HG02884 (cell line): ENCODE data around the gene CTSC.

Experiments used
- ATAC-seq: cut with Tn5 transposase; IDR thresholded peaks from one replicate; pipeline ENCODE4 v1.9.1; 2021; ENCODE audit warnings: mild to moderate bottlenecking, moderate library complexity; ENCODE audit not compliant: unreplicated experiment

The CTSC gene

GRCh38 chr11:88337181-88337986 is at the start of gene CTSC:
CTSC (minus strand) TSS chr11:88337736; CDS start chr11:88337672, 64 bp downstream.
- peak; percentile 88 for ATAC-seq

- no peak for ATAC-seq
Observed at GRCh38 chr11:88384669-88385005, 47.1 kb upstream of the CTSC start.

DNA sequence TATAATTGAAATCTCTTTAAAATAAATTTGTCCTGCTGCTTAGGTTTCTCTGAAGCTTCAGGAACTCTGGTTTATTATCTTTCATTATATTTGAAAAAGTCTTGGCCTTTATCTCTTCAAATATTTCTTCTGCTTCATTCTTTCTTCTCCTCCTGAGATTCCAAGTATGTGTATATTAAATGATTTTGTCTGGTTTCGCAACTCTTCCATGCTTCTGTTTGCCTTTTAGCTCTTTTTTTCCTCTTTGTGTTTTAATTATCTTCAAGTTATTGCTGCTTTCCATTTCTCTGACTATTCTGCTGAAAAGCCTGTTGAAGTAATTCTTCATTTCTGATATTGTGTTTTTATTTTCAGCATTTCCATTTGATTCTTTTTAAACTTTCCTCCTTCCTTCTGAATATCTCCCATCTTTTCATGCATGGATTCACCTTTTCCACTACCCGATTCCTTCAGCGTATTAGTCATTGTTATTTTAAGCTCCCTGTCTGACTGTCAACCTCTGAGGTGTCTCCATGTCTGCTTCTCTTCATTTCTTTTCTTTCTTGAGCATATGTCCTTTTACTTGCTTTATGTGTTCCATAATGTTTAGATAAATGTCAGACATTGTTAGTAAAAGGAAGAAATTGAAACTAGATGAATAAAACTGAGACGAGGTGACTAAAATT is 46.6 kb upstream of the CTSC start:
- no peak for ATAC-seq

DNA sequence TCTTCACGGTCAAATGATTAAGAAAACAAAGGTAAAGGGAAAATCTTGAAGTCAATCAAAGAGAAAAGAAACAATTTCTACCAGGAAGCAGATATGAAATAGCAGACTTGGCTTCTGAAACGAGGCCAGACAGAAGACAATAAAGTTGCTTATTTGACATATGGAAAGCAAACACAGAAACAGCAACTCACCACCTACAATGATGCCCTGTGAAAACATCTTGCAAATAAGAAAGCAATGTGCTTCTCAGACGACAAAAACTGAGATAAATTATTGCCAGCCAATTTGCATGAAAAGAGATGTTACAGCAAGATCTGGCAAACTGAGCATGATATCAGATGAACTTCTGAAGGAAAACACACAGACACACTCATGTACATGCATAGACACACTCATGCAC is 45.9 kb upstream of the CTSC start:
- no peak for ATAC-seq

- ATAC-seq, result no peak
Observed at GRCh38 chr11:88379130-88379529, 41.6 kb upstream of the CTSC start.

- no peak for ATAC-seq
Observed at GRCh38 chr11:88378422-88379066, 41.0 kb upstream of the CTSC start.

DNA sequence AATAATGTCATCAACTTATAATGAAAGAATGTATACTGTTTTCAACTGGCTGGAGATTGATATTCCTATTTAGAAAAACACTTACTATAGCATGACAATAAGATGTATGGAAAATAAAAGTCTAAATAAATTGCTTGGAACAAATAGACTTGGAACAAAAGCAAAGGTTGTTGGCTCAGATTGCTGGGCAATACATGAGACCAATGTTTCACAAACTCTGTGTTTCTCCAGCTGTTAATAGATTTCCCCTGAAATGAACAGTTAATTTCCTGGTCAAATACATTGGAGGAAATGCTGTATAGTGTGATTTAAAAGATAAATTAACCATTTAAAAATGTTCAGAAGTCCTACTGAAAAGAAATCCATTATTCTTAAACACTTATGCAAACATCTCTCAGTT is 40.1 kb upstream of the CTSC start:
- ATAC-seq, result no peak

- no peak for ATAC-seq
Observed at GRCh38 chr11:88377144-88377543, 39.6 kb upstream of the CTSC start.

GRCh38 chr11:88375927-88376470 is 38.5 kb upstream of the CTSC start:
- ATAC-seq, result no peak

GRCh38 chr11:88370782-88371181 is 33.2 kb upstream of the CTSC start:
- ATAC-seq, result no peak

GRCh38 chr11:88367310-88367709 is 29.8 kb upstream of the CTSC start:
- ATAC-seq, result no peak

- ATAC-seq, result no peak
Observed at GRCh38 chr11:88363648-88364065, 26.1 kb upstream of the CTSC start.

- ATAC-seq, result no peak
Observed at GRCh38 chr11:88363004-88363403, 25.5 kb upstream of the CTSC start.

DNA sequence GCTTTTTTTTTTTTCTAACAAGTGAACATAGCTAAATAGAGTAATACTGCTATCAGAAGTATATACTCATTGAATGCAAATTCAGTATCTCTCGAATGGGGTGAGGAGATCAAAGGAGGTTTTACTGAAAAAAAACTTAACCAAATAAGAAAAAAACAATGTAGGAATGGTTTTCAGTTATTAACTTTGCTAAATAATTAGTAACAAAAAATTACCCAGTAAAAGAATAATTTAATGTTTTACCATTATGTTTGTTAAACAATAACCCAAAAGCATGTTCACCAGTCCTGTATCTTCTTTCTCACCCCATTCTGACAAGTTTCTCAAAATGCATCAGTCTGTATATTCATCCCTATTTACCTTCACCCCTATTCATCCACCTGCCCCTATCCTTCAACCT is 22.6 kb upstream of the CTSC start:
- ATAC-seq, result no peak

DNA sequence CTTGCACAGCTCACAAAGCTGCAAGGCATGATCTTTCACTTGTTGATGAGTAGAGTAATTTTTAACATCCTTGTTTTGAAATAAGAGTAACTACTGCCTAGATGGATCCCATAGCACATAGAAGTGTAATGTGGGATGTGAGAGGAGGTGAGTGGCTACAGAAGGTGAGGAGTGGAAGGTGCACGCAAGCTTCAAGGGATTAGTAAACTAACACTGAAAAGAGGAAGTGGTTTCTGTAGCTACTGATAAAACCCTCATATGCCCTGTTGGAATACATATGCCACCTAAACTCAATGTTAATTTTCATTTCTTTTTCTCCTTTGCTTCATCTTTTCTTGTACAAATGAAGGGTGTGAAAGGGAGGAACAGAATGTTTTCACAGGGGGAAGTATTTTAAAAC is 22.0 kb upstream of the CTSC start:
- peak; percentile 45 for ATAC-seq

GRCh38 chr11:88359114-88359513 is 21.6 kb upstream of the CTSC start:
- no peak for ATAC-seq

GRCh38 chr11:88358040-88358431 is 20.5 kb upstream of the CTSC start:
- no peak for ATAC-seq

DNA sequence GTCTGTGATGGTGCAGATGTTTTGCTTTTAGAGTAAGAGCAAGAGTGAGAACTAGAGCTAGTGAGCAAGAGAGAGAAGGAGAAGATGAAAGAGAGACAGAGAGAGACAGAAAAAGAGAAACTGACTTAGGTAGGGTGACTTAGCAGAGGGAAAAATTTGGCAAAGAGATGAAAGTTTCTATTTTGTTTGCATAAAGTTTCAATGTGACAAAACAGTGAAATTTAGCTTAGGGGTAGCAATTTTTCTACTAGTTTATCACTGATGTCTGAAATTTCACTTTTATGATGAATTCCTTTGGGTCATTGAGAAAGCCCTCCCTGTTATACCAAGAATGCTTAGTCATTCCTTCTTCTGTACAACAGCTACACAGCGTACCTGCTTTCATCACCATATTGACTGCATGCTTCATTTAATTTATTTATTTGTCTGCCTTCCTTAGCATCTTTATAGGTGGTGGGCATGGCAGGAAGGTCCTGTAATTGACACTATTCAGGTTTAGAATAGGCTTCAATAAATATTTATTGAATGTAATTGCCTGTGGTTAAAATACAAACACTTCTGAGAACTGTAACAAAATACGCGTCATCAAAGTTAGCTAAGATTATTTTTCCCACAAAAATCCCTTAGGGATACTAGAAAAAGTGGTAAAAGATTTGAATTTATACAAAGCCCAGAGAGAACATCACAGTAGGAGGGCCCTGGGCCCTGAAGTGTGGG is 19.9 kb upstream of the CTSC start:
- ATAC-seq, result peak; percentile 59

DNA sequence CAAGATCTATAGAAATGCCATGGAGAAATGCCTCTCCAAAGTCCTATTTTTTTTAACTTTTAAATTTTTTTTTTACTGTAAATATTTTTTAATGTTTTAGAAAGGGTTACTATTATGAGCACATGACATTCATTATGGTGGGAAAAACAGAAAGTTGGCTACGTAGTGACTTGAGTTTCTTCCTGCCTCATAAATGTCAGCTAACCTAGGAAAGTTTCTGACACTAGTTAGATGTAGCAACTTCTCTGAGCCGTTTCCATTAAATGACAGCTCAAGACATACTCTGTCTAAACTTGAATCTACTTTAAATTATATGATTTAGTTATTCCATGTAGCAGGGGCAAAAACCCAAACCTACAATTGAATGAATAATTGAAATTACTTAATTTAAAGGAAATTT is 18.4 kb upstream of the CTSC start:
- no peak for ATAC-seq

DNA sequence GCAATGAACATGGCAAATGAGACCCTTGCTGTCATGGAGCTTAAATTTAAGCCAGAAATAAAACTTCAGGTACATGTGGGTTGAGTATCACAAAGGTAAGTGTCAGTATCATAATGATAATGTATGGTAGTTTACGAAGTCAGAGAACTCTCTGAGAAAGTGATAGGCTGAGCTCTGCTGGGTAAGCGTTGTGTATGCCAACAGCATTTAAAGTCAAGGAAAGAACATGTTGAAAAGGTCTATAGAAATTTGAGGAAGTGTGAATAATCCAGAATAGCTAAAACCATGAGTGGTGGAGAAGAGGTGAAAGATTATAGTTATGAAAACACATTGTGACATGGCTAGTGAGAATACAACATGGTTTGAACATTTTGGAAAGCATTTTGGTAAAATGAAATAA is 17.4 kb upstream of the CTSC start:
- no peak for ATAC-seq

DNA sequence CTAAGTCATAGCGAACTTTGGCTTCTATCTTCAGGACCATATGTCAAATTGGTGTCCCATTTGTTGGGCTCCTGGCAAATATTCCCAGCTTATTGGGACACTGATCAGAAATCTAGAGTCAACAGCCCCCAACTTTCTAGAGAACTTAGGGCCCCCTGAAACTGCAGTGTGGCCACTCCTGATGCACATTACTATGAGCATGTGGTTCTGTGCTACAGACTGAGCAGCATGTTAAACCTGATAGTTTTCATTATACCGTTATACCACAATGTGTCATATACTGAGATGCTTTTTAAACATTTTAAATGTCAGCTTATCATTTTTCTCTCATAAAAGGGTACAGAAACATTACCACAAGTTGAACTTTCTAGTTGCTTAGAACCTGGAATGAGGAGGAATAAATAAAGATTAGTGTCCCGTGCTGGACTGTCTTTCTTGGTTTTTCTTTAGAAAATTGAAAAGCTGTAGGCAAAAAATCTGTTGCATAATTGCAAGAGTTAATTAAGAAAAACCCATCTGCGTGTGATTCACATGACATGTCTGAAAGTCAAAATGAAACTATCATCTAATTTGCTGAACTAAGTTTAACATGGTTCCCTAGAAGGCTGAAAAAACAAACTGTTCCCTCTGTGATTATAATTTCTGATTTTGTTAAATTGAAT is 16.4 kb upstream of the CTSC start:
- ATAC-seq, result peak; percentile 36
